HEK293 (cell line): ENCODE measurements around the gene MDM2.

Experiments used
- CTCF ChIP-seq: fragments of 450-650 bp; formaldehyde crosslinking; IDR thresholded peaks from 2 replicates; pipeline ENCODE4 v1.5.1; 2016; ENCODE audit warnings: missing biosample characterization, missing genetic modification characterization
- OVOL3 ChIP-seq: fragments of 450-650 bp; formaldehyde crosslinking; IDR thresholded peaks from 2 replicates; pipeline ENCODE4 v1.5.1; 2016; ENCODE audit warnings: missing biosample characterization, missing genetic modification characterization
- REST ChIP-seq: fragments of 450-650 bp; formaldehyde crosslinking; IDR thresholded peaks from 2 replicates; pipeline ENCODE4 v1.5.1; 2016; ENCODE audit warnings: missing biosample characterization, missing genetic modification characterization
- YY1 ChIP-seq: fragments of 450-650 bp; formaldehyde crosslinking; IDR thresholded peaks from 2 replicates; pipeline ENCODE4 v1.5.1; 2018; ENCODE audit warnings: missing biosample characterization, missing genetic modification characterization
- ZBTB1 ChIP-seq: fragments of 450-650 bp; formaldehyde crosslinking; IDR thresholded peaks from 2 replicates; pipeline ENCODE4 v1.5.1; 2016; ENCODE audit warnings: missing biosample characterization, missing genetic modification characterization
- ZBTB10 ChIP-seq: fragments of 450-650 bp; formaldehyde crosslinking; IDR thresholded peaks from 2 replicates; pipeline ENCODE4 v1.5.1; 2016; ENCODE audit warnings: missing biosample characterization, missing genetic modification characterization
- ZBTB8A ChIP-seq: fragments of 450-650 bp; formaldehyde crosslinking; IDR thresholded peaks from 2 replicates; pipeline ENCODE4 v1.5.1; 2016; ENCODE audit warnings: missing biosample characterization, missing genetic modification characterization
- ZNF274 ChIP-seq, 2 experiments: fragments of 200-500 bp in 1 of 2; fragments of 450-650 bp in 1 of 2; sonication (Bioruptor generic) in 1 of 2; formaldehyde crosslinking in 1 of 2; IDR thresholded peaks; 2 replicates each; pipeline versions ENCODE4 v1.5.1 to v1.6.1; 2014 to 2016; ENCODE audit warnings: borderline replicate concordance in 1 of 2, inconsistent platforms in 1 of 2, low read length in 1 of 2, missing biosample characterization in 1 of 2, missing genetic modification characterization in 1 of 2
- ZNF280D ChIP-seq: fragments of 450-650 bp; formaldehyde crosslinking; IDR thresholded peaks from 2 replicates; pipeline ENCODE4 v1.5.1; 2016; ENCODE audit warnings: missing biosample characterization, missing genetic modification characterization
- ZNF571 ChIP-seq: fragments of 450-650 bp; formaldehyde crosslinking; IDR thresholded peaks from 2 replicates; pipeline ENCODE4 v1.5.0; 2017; ENCODE audit warnings: missing biosample characterization, missing genetic modification characterization
- ZNF654 ChIP-seq: fragments of 450-650 bp; formaldehyde crosslinking; IDR thresholded peaks from 2 replicates; pipeline ENCODE4 v1.5.1; 2016; ENCODE audit warnings: low read depth, missing biosample characterization, missing genetic modification characterization
- ZNF660 ChIP-seq: fragments of 450-650 bp; IDR thresholded peaks from 2 replicates; pipeline ENCODE4 v1.5.1; 2018; ENCODE audit warnings: missing biosample characterization, mild to moderate bottlenecking, missing genetic modification characterization
- ZNF792 ChIP-seq: fragments of 450-650 bp; formaldehyde crosslinking; IDR thresholded peaks from 2 replicates; pipeline ENCODE4 v1.5.1; 2016; ENCODE audit warnings: missing biosample characterization, missing genetic modification characterization
- ZNF830 ChIP-seq: fragments of 450-650 bp; IDR thresholded peaks from 2 replicates; pipeline ENCODE4 v1.5.0; 2018; ENCODE audit warnings: missing biosample characterization, missing genetic modification characterization, low read depth, mild to moderate bottlenecking, moderate library complexity

- no peak for TF ChIP-seq CTCF
- TF ChIP-seq OVOL3 = no peak
- TF ChIP-seq YY1 (tag by site-specific recombination) = no peak
- no peak for TF ChIP-seq ZNF274 (IDR thresholded peaks at IDR 0.05; ENCODE audit: low read length)
- no peak for TF ChIP-seq ZNF274 (tag by site-specific recombination; IDR thresholded peaks at IDR 0.05; ENCODE audit: borderline replicate concordance)
- no peak for TF ChIP-seq ZNF792
- TF ChIP-seq REST (tag by site-specific recombination) = no peak
- TF ChIP-seq ZBTB1 (tag by site-specific recombination) = no peak
- TF ChIP-seq ZNF830 (tag by site-specific recombination) = no peak
- TF ChIP-seq ZNF280D (tag by site-specific recombination) = no peak
- no peak for TF ChIP-seq ZBTB10 (tag by site-specific recombination)
- TF ChIP-seq ZNF571 = no peak
- TF ChIP-seq ZNF660 (tag by site-specific recombination) = no peak
- TF ChIP-seq ZNF654 = no peak
- TF ChIP-seq ZBTB8A (tag by site-specific recombination) = no peak
These were observed 5.2 kb downstream of the MDM2 start for GRCh38 chr12:68813242-68813593.
